OCI-LY1 (cell line): Measurements from ENCODE around the gene SAE1.

Source experiments
- H2AFZ ChIP-seq: fragments of 200-600 bp; sonication (generic), shearing (Covaris generic); 2 replicates; pipeline ENCODE4 v1.6.0; 2014; ENCODE audit warnings: antibody characterized with exemption, mild to moderate bottlenecking, low read length
- H3F3A ChIP-seq: fragments of 200-600 bp; sonication (generic), shearing (Covaris generic); 2 replicates; pipeline ENCODE4 v1.6.0; 2014; ENCODE audit warnings: mild to moderate bottlenecking, antibody characterized with exemption, low read length, moderate library complexity; ENCODE audit not compliant: insufficient read depth
- H3K27ac ChIP-seq: fragments of 200-600 bp; sonication (generic); 2 replicates; pipeline ENCODE4 v1.5.1; 2014; ENCODE audit warnings: low read length, mixed run types, mild to moderate bottlenecking, low read depth; ENCODE audit not compliant: poor library complexity, severe bottlenecking
- H3K27me3 ChIP-seq: fragments of 200-600 bp; sonication (generic); 2 replicates; pipeline ENCODE4 v1.6.0; 2014; ENCODE audit warnings: antibody characterized with exemption, mild to moderate bottlenecking, low read length, moderate library complexity; ENCODE audit not compliant: insufficient read depth
- H3K36me3 ChIP-seq: fragments of 200-600 bp; sonication (generic); 2 replicates; pipeline ENCODE4 v1.6.1; 2014; ENCODE audit warnings: mild to moderate bottlenecking, antibody characterized with exemption, low read length, moderate library complexity, mixed read lengths; ENCODE audit not compliant: insufficient read depth
- H3K4me1 ChIP-seq: fragments of 200-600 bp; sonication (generic); 2 replicates; pipeline ENCODE4 v1.5.1; 2014; ENCODE audit warnings: mild to moderate bottlenecking, low read length, moderate library complexity; ENCODE audit not compliant: insufficient read depth, severe bottlenecking
- H3K4me2 ChIP-seq: fragments of 200-600 bp; sonication (generic), shearing (Covaris generic); 2 replicates; pipeline ENCODE4 v1.6.1; 2014; ENCODE audit warnings: low read length
- H3K4me3 ChIP-seq: fragments of 200-600 bp; sonication (generic); 2 replicates; pipeline ENCODE4 v1.5.1; 2014; ENCODE audit warnings: low read length, low read depth, mild to moderate bottlenecking, mixed read lengths; ENCODE audit not compliant: poor library complexity, severe bottlenecking
- H3K79me2 ChIP-seq: fragments of 200-600 bp; shearing (Covaris generic); 2 replicates; pipeline ENCODE4 v1.6.1; 2016; ENCODE audit warnings: mixed run types, low read length, mixed read lengths; ENCODE audit not compliant: insufficient read depth
- H3K9ac ChIP-seq: fragments of 200-600 bp; sonication (generic), shearing (Covaris generic); 2 replicates; pipeline ENCODE4 v1.6.1; 2014; ENCODE audit warnings: mild to moderate bottlenecking, low read length, mixed read lengths
- H3K9me2 ChIP-seq: fragments of 200-600 bp; sonication (generic), shearing (Covaris generic); 2 replicates; pipeline ENCODE4 v1.6.1; 2014; ENCODE audit warnings: low read depth, mild to moderate bottlenecking, low read length, mixed read lengths
- H3K9me3 ChIP-seq: fragments of 200-600 bp; shearing (Covaris generic); 2 replicates; pipeline ENCODE4 v1.6.1; 2014; ENCODE audit warnings: low read length, mixed read lengths
- H4K20me1 ChIP-seq: fragments of 200-600 bp; sonication (generic), shearing (Covaris generic); 2 replicates; pipeline ENCODE4 v1.6.0; 2016; ENCODE audit warnings: mild to moderate bottlenecking, low read length; ENCODE audit not compliant: insufficient read depth
- CTCF ChIP-seq: fragments of 200-600 bp; sonication (generic), shearing (Covaris generic); IDR thresholded peaks from 2 replicates; pipeline ENCODE4 v1.5.1; 2017; ENCODE audit warnings: mild to moderate bottlenecking, antibody characterized with exemption, low read length, moderate library complexity, mixed read lengths
- EZH2 ChIP-seq: fragments of 200-600 bp; sonication (generic), shearing (Covaris generic); IDR thresholded peaks from 2 replicates; pipeline ENCODE4 v1.8.0; 2017; ENCODE audit warnings: borderline replicate concordance, mixed run types, mild to moderate bottlenecking, antibody characterized with exemption, low read length, moderate library complexity, mixed read lengths

The SAE1 gene

GRCh38 chr19:47110521-47111005, 20.1 kb upstream of the SAE1 start:
- peaks cover 48% of the 10 kb centered on the region for H3K79me2 ChIP-seq
- H3K4me3 ChIP-seq = peak overlapping the region; percentile 94

GRCh38 chr19:47111006-47111621, 19.5 kb upstream of the SAE1 start:
- Histone ChIP-seq H2AFZ (no peak overlapping the region), H3K9me2 (no peaks in the 10 kb centered on the region), H3K27ac (peak overlapping the region; percentile 93), H3K4me1 (peaks cover 50% of the 10 kb centered on the region), H3K36me3 (peaks cover 34% of the 10 kb centered on the region), H3K27me3 (no peaks in the 10 kb centered on the region), H3K79me2 (peaks cover 42% of the 10 kb centered on the region), H3K4me2 (peak overlapping the region; percentile 86), H4K20me1 (no peaks in the 10 kb centered on the region), H3K9me3 (no peaks in the 10 kb centered on the region), H3K9ac (peak overlapping the region; percentile 99), H3K4me3 (peak overlapping the region; percentile 94), H3F3A (no peaks in the 10 kb centered on the region)
- no peak for TF ChIP-seq CTCF
- no peak for TF ChIP-seq EZH2

More at GRCh38 chr19:47110521-47111005, 20.1 kb upstream of the SAE1 start:
- Histone ChIP-seq H3K4me2 (peak overlapping the region; percentile 86), H3K36me3 (peaks cover 39% of the 10 kb centered on the region), H4K20me1 (no peaks in the 10 kb centered on the region), H3K9me2 (no peaks in the 10 kb centered on the region), H3F3A (no peaks in the 10 kb centered on the region), H3K27me3 (no peaks in the 10 kb centered on the region), H3K9ac (peak overlapping the region; percentile 99), H2AFZ (no peak overlapping the region), H3K27ac (peak overlapping the region; percentile 93), H3K9me3 (no peaks in the 10 kb centered on the region), H3K4me1 (peaks cover 54% of the 10 kb centered on the region)
- no peak for TF ChIP-seq CTCF
- no peak for TF ChIP-seq EZH2

- Histone ChIP-seq H3K36me3 (peaks cover 28% of the 10 kb centered on the region), H3K27ac (peak overlapping the region; percentile 93), H2AFZ (no peak overlapping the region), H4K20me1 (no peaks in the 10 kb centered on the region), H3K9ac (peak overlapping the region; percentile 99), H3K4me2 (peak overlapping the region; percentile 86), H3K9me3 (no peaks in the 10 kb centered on the region), H3K4me3 (peak overlapping the region; percentile 94), H3K4me1 (peaks cover 44% of the 10 kb centered on the region), H3K27me3 (no peaks in the 10 kb centered on the region), H3K9me2 (no peaks in the 10 kb centered on the region), H3F3A (no peaks in the 10 kb centered on the region), H3K79me2 (peaks cover 36% of the 10 kb centered on the region)
- TF ChIP-seq CTCF = no peak
- no peak for TF ChIP-seq EZH2
These were observed 18.9 kb upstream of the SAE1 start for GRCh38 chr19:47111682-47112165.
